ENCODE measurements around the gene HOXA1.

HOXA1 gene

DNA sequence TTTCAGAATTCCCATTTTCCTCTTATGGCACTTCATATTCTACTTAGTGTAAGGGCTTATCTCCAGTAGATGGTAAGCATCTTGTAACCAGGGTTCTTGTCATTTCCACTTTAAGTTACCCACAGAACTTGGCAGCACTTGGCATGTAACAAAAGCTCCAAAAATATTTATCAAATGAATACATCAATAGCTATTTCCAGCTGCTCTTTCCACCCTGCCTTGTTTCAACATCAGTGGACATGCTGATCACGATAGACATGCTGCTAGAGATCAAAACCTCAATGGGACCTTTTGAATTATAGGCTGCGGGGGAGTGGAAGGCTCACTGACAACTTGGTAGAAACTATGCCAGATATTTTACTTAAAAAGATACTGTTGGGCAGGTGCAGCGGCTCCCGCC is 32.9 kb downstream of the HOXA1 start:
- TF ChIP-seq REST (IDR thresholded peaks at IDR 0.05; ENCODE audit: low read depth) (no peak), FOXM1 (IDR thresholded peaks at IDR 0.05; ENCODE audit: borderline replicate concordance, low read depth) (no peak), ZBTB7A (IDR thresholded peaks at IDR 0.05; ENCODE audit: low read depth) (no peak), TAF1 (IDR thresholded peaks at IDR 0.05; ENCODE audit: low read depth) (no peak), MAX (IDR thresholded peaks at IDR 0.05) (no peak), USF1 (IDR thresholded peaks at IDR 0.05) (no peak), TEAD4 (IDR thresholded peaks at IDR 0.05) (no peak), NFIC (IDR thresholded peaks at IDR 0.05) (no peak), CEBPB (IDR thresholded peaks at IDR 0.05) (no peak), YY1 (IDR thresholded peaks at IDR 0.05; ENCODE audit: low read depth) (no peak), EP300 (IDR thresholded peaks at IDR 0.05; ENCODE audit: borderline replicate concordance) (no peak), EGR1 (IDR thresholded peaks at IDR 0.05) (no peak), CREB1 (IDR thresholded peaks at IDR 0.05; ENCODE audit: low read depth) (no peak), RAD21 (IDR thresholded peaks at IDR 0.05; ENCODE audit: low read depth) (no peak), TCF12 (IDR thresholded peaks at IDR 0.05; ENCODE audit: low read depth) (no peak)

GRCh38 chr7:27053153-27053552 is 42.6 kb downstream of the HOXA1 start:
- no peak for TF ChIP-seq REST (IDR thresholded peaks at IDR 0.05; ENCODE audit: low read depth)
- no peak for TF ChIP-seq CEBPB (IDR thresholded peaks at IDR 0.05)
- no peak for TF ChIP-seq ZBTB7A (IDR thresholded peaks at IDR 0.05; ENCODE audit: low read depth)
- TF ChIP-seq RAD21 (IDR thresholded peaks at IDR 0.05; ENCODE audit: low read depth): no peak
- TF ChIP-seq NFIC (IDR thresholded peaks at IDR 0.05): no peak
- no peak for TF ChIP-seq TCF12 (IDR thresholded peaks at IDR 0.05; ENCODE audit: low read depth)
- TF ChIP-seq MAX (IDR thresholded peaks at IDR 0.05): no peak
- TF ChIP-seq CREB1 (IDR thresholded peaks at IDR 0.05; ENCODE audit: low read depth): no peak
- no peak for TF ChIP-seq TEAD4 (IDR thresholded peaks at IDR 0.05)
- TF ChIP-seq EGR1 (IDR thresholded peaks at IDR 0.05): no peak
- TF ChIP-seq EP300 (IDR thresholded peaks at IDR 0.05; ENCODE audit: borderline replicate concordance): no peak
- no peak for TF ChIP-seq USF1 (IDR thresholded peaks at IDR 0.05)

- TF ChIP-seq RAD21 (IDR thresholded peaks at IDR 0.05; ENCODE audit: low read depth): no peak
- no peak for TF ChIP-seq REST (IDR thresholded peaks at IDR 0.05; ENCODE audit: low read depth)
- no peak for TF ChIP-seq YY1 (IDR thresholded peaks at IDR 0.05; ENCODE audit: low read depth)
- no peak for TF ChIP-seq CREB1 (IDR thresholded peaks at IDR 0.05; ENCODE audit: low read depth)
- TF ChIP-seq EGR1 (IDR thresholded peaks at IDR 0.05): no peak
- no peak for TF ChIP-seq TEAD4 (IDR thresholded peaks at IDR 0.05)
- TF ChIP-seq NFIC (IDR thresholded peaks at IDR 0.05): no peak
- no peak for TF ChIP-seq MAX (IDR thresholded peaks at IDR 0.05)
- TF ChIP-seq FOXM1 (IDR thresholded peaks at IDR 0.05; ENCODE audit: borderline replicate concordance, low read depth): no peak
- TF ChIP-seq ZBTB7A (IDR thresholded peaks at IDR 0.05; ENCODE audit: low read depth): no peak
- no peak for TF ChIP-seq USF1 (IDR thresholded peaks at IDR 0.05)
Observed at GRCh38 chr7:27051451-27051850, 44.3 kb downstream of the HOXA1 start.

- no peak for TF ChIP-seq USF1 (IDR thresholded peaks at IDR 0.05)
- no peak for TF ChIP-seq FOXM1 (IDR thresholded peaks at IDR 0.05; ENCODE audit: borderline replicate concordance, low read depth)
- TF ChIP-seq CREB1 (IDR thresholded peaks at IDR 0.05; ENCODE audit: low read depth): no peak
- no peak for TF ChIP-seq EP300 (IDR thresholded peaks at IDR 0.05; ENCODE audit: borderline replicate concordance)
- TF ChIP-seq EGR1 (IDR thresholded peaks at IDR 0.05): no peak
- TF ChIP-seq TAF1 (IDR thresholded peaks at IDR 0.05; ENCODE audit: low read depth): no peak
- TF ChIP-seq REST (IDR thresholded peaks at IDR 0.05; ENCODE audit: low read depth): no peak
- no peak for TF ChIP-seq TEAD4 (IDR thresholded peaks at IDR 0.05)
- no peak for TF ChIP-seq NFIC (IDR thresholded peaks at IDR 0.05)
- no peak for TF ChIP-seq TCF12 (IDR thresholded peaks at IDR 0.05; ENCODE audit: low read depth)
- no peak for TF ChIP-seq MAX (IDR thresholded peaks at IDR 0.05)
- TF ChIP-seq ZBTB7A (IDR thresholded peaks at IDR 0.05; ENCODE audit: low read depth): no peak
- TF ChIP-seq RAD21 (IDR thresholded peaks at IDR 0.05; ENCODE audit: low read depth): no peak
- TF ChIP-seq CEBPB (IDR thresholded peaks at IDR 0.05): no peak
- TF ChIP-seq YY1 (IDR thresholded peaks at IDR 0.05; ENCODE audit: low read depth): no peak
Observed at GRCh38 chr7:27048438-27048837, 47.4 kb downstream of the HOXA1 start.

All from Ishikawa (cell line).